T-helper 9 cell (primary cell): ENCODE measurements around the gene NCBP3.

Source experiments
- DNase-seq: peaks from one replicate; pipeline ENCODE4 v3.0.0-alpha.2; 2020
- total RNA-seq, 2 donors: gene quantifications; one replicate each; lab custom pipeline; 2026; lab: John Stamatoyannopoulos, UW

The NCBP3 gene
- 68.3 to 102 reads per million in 2 donors for total RNA-seq

- peak; percentile 90 for DNase-seq
Observed at GRCh38 chr17:3845621-3846436, at the start of gene NCBP3. Gene NCBP3, minus strand, starts transcription at chr17:3846246. Its CDS starts 23 bp downstream, at chr17:3846223.

- no peak for DNase-seq
Observed at GRCh38 chr17:3895354-3895753, 49.3 kb upstream of the NCBP3 start.

DNA sequence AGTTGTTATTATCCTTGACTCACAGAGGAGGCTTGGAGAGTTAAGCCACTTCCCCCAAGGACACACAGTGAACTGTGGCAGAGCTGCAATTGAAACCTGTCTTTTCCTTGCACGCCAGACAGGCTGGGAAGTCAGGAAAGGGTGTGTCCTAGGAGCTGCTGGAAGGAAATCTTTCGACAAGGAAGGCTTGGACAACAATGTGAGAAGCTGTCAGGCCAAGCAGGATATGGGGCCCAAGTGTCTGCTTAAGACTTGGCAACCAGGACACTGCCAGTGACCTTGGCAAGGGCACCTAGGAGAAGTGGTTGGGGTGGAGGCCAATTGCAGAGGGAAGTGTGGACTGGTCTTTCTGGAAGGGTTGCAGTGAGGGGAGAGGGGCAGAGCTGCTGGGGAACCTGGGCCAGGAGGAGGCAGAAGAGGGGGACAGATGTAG is 48.9 kb upstream of the NCBP3 start:
- DNase-seq, result no peak

DNA sequence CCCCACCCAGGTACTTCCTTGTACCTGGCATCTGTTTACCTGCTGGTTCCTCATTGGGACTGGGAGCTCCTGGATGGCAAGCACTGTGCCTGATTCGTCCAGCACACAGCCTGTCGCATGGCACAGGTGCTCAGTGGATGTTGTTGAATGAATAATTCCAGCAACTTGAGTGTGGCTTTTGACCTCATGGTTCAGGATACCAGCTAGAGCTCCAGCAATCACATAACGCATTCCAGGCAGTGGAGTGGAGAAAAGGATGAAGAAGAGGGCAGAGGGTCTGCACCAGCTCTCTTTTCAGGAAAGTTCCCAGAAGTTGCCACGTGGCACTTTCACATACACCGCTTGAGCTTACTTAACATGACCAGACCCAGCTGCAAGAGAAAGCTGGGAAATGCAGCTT is 48.1 kb upstream of the NCBP3 start:
- DNase-seq, result no peak

- DNase-seq, result no peak
Observed at GRCh38 chr17:3893720-3894116, 47.7 kb upstream of the NCBP3 start.

- DNase-seq, result peak; percentile 81
Observed at GRCh38 chr17:3893003-3893719, 47.1 kb upstream of the NCBP3 start, which contains the start of gene CAMKK1. Gene CAMKK1, minus strand, starts transcription at chr17:3893053. Its CDS starts 7,366 bp downstream, at chr17:3885687.

DNA sequence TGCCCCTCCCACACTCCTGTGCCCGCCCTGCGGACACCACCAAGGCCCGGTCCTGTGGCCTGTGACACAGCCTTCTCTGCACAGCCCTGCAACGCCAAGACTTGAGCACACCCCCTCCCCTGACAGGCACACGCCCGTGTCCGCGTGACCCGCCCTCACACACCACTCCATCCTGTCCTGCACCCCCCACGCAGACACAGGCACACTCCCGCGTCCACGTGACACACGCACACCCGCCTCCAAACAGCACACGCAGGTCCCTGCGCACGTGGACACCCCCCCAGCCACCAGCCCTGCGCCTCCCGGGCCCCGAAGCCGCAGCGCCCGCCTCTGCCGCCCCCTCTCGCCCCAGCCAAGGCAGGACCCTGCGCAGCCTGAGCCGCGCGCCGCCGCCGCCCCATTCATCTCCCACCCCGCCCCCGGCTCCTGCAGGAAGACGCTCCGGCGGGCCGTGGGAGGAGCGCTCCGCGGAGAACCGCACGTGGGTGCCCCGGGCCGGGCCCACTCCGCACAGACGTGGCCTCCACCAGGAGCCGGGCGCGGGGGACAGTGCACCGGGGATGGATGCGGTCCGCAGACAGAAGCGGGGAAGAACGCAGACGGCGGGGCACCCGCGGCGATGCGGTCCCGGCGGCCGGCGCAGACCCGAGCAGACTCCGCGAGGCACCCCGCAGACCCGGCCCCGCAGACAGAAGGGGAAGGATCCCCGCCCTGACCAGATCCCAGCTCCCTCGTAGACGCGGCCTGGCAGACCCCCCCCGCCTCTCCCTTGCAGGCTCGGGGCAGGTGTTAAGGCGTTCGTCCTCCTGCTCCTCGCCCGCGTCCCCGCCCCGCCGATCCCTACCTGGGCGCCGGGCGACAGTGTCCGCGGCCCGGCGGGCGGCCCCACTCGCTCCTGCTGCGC is 46.3 kb upstream of the NCBP3 start:
- peak; percentile 76 for DNase-seq

GRCh38 chr17:3891626-3892094 is 45.6 kb upstream of the NCBP3 start:
- no peak for DNase-seq

GRCh38 chr17:3890878-3891219 is 44.8 kb upstream of the NCBP3 start:
- no peak for DNase-seq

GRCh38 chr17:3890082-3890877 is 44.2 kb upstream of the NCBP3 start:
- DNase-seq, result no peak

GRCh38 chr17:3889325-3890012 is 43.4 kb upstream of the NCBP3 start:
- no peak for DNase-seq

- no peak for DNase-seq
Observed at GRCh38 chr17:3888343-3889171, 42.5 kb upstream of the NCBP3 start.

DNA sequence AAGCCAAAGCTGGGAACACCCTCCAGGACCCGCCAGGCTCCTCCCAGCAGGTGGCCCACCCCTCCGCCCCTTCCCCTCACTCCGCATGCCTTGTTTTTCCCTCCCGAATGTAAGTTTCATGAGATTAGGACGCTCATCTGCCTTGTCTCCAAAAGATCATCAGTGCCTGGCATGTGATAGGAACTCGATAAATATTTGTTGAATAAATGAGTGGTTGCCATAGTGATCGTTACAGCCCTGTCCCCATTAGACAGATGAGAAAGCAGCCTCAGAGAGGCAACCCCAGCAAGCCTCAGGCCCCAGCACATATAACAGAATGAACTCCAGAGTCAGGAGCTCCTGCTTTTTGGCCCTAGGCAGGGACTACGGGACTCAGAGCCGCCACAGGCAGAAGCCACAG is 41.8 kb upstream of the NCBP3 start:
- no peak for DNase-seq

DNA sequence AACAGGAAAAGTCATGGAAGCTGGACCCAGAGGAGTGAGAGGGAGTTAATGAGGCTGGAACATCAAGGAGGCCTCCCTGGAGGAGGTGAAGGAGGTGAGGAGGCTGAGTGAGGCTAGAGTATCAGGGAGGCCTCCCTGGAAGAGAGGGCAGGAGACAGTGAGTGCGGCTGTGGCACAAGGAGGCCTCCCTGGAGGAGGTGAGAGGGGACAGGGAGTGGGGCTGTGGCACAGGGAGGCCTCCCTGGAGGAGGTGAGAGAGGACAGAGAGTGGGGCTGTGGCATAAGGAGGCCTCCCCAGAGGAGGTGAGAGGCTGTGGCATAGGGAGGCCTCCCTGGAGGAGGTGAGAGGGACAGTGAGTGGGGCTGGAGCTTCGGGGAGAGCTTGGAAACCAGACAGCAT is 41.3 kb upstream of the NCBP3 start:
- no peak for DNase-seq

GRCh38 chr17:3886776-3887175 is 40.7 kb upstream of the NCBP3 start:
- DNase-seq, result no peak

GRCh38 chr17:3885970-3886369 is 39.9 kb upstream of the NCBP3 start:
- no peak for DNase-seq

DNA sequence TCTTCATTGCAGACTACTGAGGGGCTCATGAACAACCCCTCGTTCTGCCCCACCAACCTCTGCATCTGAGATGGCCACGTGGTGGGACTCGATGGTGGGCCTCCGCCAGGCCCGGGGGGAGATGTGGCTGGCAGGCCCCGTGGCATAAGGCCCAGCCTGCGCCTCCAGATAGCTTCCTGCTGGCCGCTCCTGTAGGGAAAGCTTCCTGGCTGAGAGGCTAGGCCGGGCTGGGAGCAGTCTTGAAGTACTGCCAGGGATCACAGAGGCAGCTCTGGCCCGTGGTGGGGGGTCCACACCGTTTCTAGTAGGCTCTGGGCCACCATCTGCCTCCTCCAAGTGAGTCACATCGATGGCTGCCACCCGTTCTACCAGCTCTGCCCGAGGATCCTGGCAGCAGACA is 39.2 kb upstream of the NCBP3 start:
- no peak for DNase-seq

- no peak for DNase-seq
Observed at GRCh38 chr17:3884188-3884587, 38.1 kb upstream of the NCBP3 start.

DNA sequence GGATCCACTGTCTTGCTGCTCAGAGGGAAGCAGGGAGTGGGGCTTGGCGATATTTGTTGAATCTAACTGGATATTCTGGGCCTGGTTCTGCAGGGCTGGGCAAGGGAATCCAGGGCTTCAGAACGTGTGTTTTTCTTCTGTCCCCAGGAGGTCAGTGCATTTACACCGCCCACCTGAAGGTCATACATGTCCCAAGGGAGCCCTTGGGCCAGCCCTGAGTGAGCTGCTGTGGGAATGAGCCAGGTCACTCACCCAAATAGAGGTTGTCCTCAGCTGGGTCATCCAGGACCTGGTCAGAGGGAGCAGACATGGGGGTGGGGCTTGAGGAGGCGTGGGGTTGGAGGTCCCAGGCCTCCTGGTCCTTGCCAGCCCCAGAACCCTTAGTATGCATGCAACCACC is 36.2 kb upstream of the NCBP3 start:
- no peak for DNase-seq

DNA sequence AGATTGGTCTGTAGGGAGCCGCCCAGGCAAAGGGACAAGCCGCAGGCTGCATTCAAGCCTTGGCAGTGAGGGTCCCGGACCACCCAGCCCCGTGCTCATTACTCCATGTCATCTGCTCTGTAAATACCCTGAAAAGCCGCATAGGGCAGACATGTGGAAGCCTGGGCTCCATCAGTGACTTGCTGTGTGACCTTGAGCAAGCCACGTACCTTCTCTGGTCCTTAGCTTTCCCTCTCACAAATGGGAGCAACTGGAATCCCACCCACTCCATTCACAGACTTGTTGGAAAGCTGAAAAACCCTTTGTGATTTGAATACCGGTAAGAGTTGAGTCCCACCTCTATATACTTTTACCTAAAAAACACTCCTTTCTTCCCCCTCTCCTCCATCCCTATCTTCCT is 34.9 kb upstream of the NCBP3 start:
- DNase-seq, result no peak
